Measurements from ENCODE around the gene CPNE7.

- TF ChIP-seq CTCF (IDR thresholded peaks at IDR 0.05; ENCODE audit: low read depth, low read length, missing input control) (no peak), GABPA (IDR thresholded peaks at IDR 0.05 in 1 of 2, conservative IDR thresholded peaks at IDR 0.05 in 1 of 2) (no peak), TAF1 (conservative IDR thresholded peaks at IDR 0.05) (no peak), JUND (IDR thresholded peaks at IDR 0.05) (no peak), SP1 (IDR thresholded peaks at IDR 0.05) (no peak), MAX (IDR thresholded peaks at IDR 0.05) (no peak), REST (IDR thresholded peaks at IDR 0.05) (no peak)
Observed at GRCh38 chr16:89549007-89549700, 26.4 kb upstream of the CPNE7 start.
